Keratinocyte (primary cell): ENCODE results near the gene ZP1. TPM values are rescaled to one million over a fixed set of nuclear protein-coding genes. Genes with fewer than 3 reads are reported as not detected.

Experiments used
- DNase-seq: peaks from one replicate; pipeline ENCODE4 v3.0.0-alpha.2; 2011; ENCODE audit warnings: low read depth, missing footprints, low spot score
- FAIRE-seq: peaks from 2 replicates; lab custom pipeline; 2011; peaks lifted over from hg19 to GRCh38; lab: Jason Lieb, UNC
- H2AFZ ChIP-seq: 2 replicates; pipeline ENCODE4 v1.6.0; 2012; ENCODE audit warnings: low read length, control low read depth, inconsistent platforms; ENCODE audit not compliant: control insufficient read depth
- H3K27ac ChIP-seq: 2 replicates; pipeline ENCODE4 v1.5.1; 2011; ENCODE audit warnings: low read length; ENCODE audit not compliant: control insufficient read depth, insufficient read depth
- H3K27me3 ChIP-seq: 3 replicates; pipeline ENCODE4 v1.6.0; 2011; ENCODE audit warnings: low read length; ENCODE audit not compliant: control insufficient read depth, insufficient read depth; ENCODE audit errors: extremely low read depth
- H3K36me3 ChIP-seq, 2 experiments: 2 replicates in 1 of 2; 3 replicates in 1 of 2; pipeline ENCODE4 v1.5.1; 2011; ENCODE audit warnings: low read length in 2 of 2, mild to moderate bottlenecking in 1 of 2; ENCODE audit not compliant: control insufficient read depth in 2 of 2, insufficient read depth in 2 of 2; ENCODE audit errors: extremely low read depth in 1 of 2
- H3K4me1 ChIP-seq: 3 replicates; pipeline ENCODE4 v1.5.1; 2011; ENCODE audit warnings: low read length; ENCODE audit not compliant: control insufficient read depth, insufficient read depth; ENCODE audit errors: extremely low read depth
- H3K4me2 ChIP-seq: 3 replicates; pipeline ENCODE4 v1.6.0; 2011; ENCODE audit warnings: low read depth, low read length; ENCODE audit not compliant: control insufficient read depth, insufficient read depth; ENCODE audit errors: extremely low read depth
- H3K4me3 ChIP-seq, 3 experiments: fragments of 200-600 bp in 1 of 3; sonication (generic) in 1 of 3; 2 replicates in 2 of 3; 3 replicates in 1 of 3; pipeline ENCODE4 v1.5.1; 2011 to 2016; ENCODE audit warnings: low read length in 3 of 3, mild to moderate bottlenecking in 3 of 3, control low read depth in 2 of 3, inconsistent platforms in 1 of 3, low read depth in 1 of 3, mixed read lengths in 1 of 3, mixed run types in 1 of 3, moderate library complexity in 1 of 3; ENCODE audit not compliant: control insufficient read depth in 2 of 3, insufficient read depth in 2 of 3; ENCODE audit errors: extremely low read depth in 1 of 3
- H3K79me2 ChIP-seq: 2 replicates; pipeline ENCODE4 v1.6.0; 2012; ENCODE audit warnings: low read length; ENCODE audit not compliant: control insufficient read depth, insufficient read depth
- H3K9ac ChIP-seq: 3 replicates; pipeline ENCODE4 v1.6.0; 2011; ENCODE audit warnings: low read length; ENCODE audit not compliant: control insufficient read depth, insufficient read depth; ENCODE audit errors: extremely low read depth
- H3K9me1 ChIP-seq: 3 replicates; pipeline ENCODE4 v1.6.0; 2011; ENCODE audit warnings: low read length; ENCODE audit not compliant: control insufficient read depth, insufficient read depth; ENCODE audit errors: extremely low read depth
- H3K9me3 ChIP-seq: 2 replicates; pipeline ENCODE4 v1.5.1; 2012; ENCODE audit warnings: low read depth, low read length; ENCODE audit not compliant: control insufficient read depth
- H4K20me1 ChIP-seq: 3 replicates; pipeline ENCODE4 v1.6.0; 2011; ENCODE audit warnings: low read length; ENCODE audit not compliant: control insufficient read depth, insufficient read depth; ENCODE audit errors: extremely low read depth
- EZH2 ChIP-seq: IDR thresholded peaks from one replicate; pipeline ENCODE4 v1.6.1; 2012; ENCODE audit warnings: inconsistent platforms, mild to moderate bottlenecking, low read length, moderate library complexity
- dilution Hi-C: fragments of 300-500 bp; cut with MboI; formaldehyde crosslinking; loops from one replicate; pipeline ENCODE4 v1.7.0; 2020; ENCODE audit warnings: low sequenced_read_pairs; ENCODE audit not compliant: extremely low pct_ligation_motif_present
- polyA plus RNA-seq, 5 experiments: library from polyadenylated mRNA; depleted of rRNA in 3 of 5; stranded (reverse) in 3 of 5; stranded (forward) in 1 of 5; unstranded in 1 of 5; fragments of >200 nt; gene quantifications; 1 replicate in 1 of 5; 2 replicates in 3 of 5; 3 replicates in 1 of 5; pipeline versions ENCODE4 v1.2.1 to v1.2.3, GENCODE V29; 2011 to 2012; ENCODE audit warnings: missing spikeins in 2 of 5, low read depth in 1 of 5, low replicate concordance in 1 of 5
- TF ChIP-seq, protein P1 (sequence below), 3 experiments: IDR thresholded peaks in 1 of 3; conservative IDR thresholded peaks in 1 of 3; optimal IDR thresholded peaks in 1 of 3; 2 replicates in 2 of 3; 3 replicates in 1 of 3; pipeline versions ENCODE3 to v1.5.1; 2011; ENCODE audit warnings: low read length in 3 of 3, mild to moderate bottlenecking in 3 of 3, moderate library complexity in 2 of 3, control low read depth in 1 of 3, inconsistent platforms in 1 of 3; ENCODE audit not compliant: insufficient read depth in 2 of 3; ENCODE audit errors: extremely low read depth in 1 of 3

The ZP1 gene
- polyA plus RNA-seq, 1 donor (not counting 4 experiments of a cell fraction or from before 2014, with no cell fraction given) = not detected

GRCh38 chr11:60831501-60832079, 35.8 kb upstream of the ZP1 start:
- no peaks in the 10 kb centered on the region for H4K20me1 ChIP-seq
- no peaks in the 10 kb centered on the region for H3K9me3 ChIP-seq
- peaks cover 30% of the 10 kb centered on the region for H3K4me1 ChIP-seq
- no peak overlapping the region for H2AFZ ChIP-seq
- no peaks in the 10 kb centered on the region for H3K9me1 ChIP-seq
- H3K27ac ChIP-seq = peak overlapping the region; percentile 66
- H3K36me3 ChIP-seq = no peaks in the 10 kb centered on the region
- no peaks in the 10 kb centered on the region for H3K79me2 ChIP-seq
- dilution Hi-C loops = no loop called here
- no peak for TF ChIP-seq EZH2
- TF ChIP-seq, protein P1, sequence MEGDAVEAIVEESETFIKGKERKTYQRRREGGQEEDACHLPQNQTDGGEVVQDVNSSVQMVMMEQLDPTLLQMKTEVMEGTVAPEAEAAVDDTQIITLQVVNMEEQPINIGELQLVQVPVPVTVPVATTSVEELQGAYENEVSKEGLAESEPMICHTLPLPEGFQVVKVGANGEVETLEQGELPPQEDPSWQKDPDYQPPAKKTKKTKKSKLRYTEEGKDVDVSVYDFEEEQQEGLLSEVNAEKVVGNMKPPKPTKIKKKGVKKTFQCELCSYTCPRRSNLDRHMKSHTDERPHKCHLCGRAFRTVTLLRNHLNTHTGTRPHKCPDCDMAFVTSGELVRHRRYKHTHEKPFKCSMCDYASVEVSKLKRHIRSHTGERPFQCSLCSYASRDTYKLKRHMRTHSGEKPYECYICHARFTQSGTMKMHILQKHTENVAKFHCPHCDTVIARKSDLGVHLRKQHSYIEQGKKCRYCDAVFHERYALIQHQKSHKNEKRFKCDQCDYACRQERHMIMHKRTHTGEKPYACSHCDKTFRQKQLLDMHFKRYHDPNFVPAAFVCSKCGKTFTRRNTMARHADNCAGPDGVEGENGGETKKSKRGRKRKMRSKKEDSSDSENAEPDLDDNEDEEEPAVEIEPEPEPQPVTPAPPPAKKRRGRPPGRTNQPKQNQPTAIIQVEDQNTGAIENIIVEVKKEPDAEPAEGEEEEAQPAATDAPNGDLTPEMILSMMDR (optimal IDR thresholded peaks at IDR 0.05 in 1 of 3, IDR thresholded peaks at IDR 0.05 in 1 of 3, conservative IDR thresholded peaks at IDR 0.05 in 1 of 3; ENCODE audit: extremely low read depth in 1 of 3, insufficient read depth in 2 of 3, low read length in 3 of 3) = no peak
- peak; percentile 81 for DNase-seq
- H3K4me3 ChIP-seq = no peak overlapping the region
- H3K9ac ChIP-seq = peak overlapping the region; percentile 38
- H3K4me2 ChIP-seq = peak overlapping the region; percentile 80
- no peaks in the 10 kb centered on the region for H3K27me3 ChIP-seq
- no peak for FAIRE-seq

DNA sequence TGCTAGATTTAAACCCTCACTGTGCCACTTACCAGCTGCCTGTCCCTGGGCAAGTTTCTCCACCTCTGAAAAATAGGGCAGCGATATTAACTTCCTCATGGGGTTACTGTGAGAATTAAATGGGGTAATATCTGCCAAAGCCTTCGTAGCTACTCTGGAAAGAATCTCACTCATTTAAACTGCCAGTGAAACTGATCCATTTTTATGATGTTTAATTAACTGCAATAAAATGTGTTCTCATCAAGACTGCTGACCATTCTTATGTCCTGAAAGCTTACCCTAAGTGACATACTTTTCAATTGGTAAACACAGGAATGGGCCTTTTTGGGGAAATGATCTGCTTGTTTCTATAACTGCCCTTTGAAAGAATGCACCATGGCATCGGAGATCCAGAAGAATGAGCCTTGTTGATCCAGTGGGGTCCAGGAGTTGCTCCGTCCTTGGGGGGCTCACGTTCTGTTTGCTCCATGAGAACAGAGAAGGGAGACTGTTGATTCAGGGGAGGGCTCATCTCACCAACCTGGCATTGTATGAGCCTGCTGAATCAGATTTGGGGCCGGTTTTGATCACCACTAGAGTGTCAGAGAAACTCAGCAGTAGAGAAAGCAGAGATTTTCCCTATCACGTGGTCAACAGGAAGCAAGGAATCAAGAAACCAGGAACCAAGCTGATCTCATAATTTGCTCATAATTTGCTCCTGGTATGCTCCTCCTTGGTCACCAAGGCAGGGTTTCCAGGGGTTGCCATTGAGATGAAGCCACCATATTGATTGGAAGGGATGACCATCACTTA, 32.4 kb upstream of the ZP1 start:
- no peaks in the 10 kb centered on the region for H3K9me1 ChIP-seq
- peaks cover 30% of the 10 kb centered on the region for H3K4me1 ChIP-seq
- H3K9me3 ChIP-seq = no peaks in the 10 kb centered on the region
- no peaks in the 10 kb centered on the region for H3K27me3 ChIP-seq
- dilution Hi-C loops = no loop called here
- H3K4me2 ChIP-seq = peak overlapping the region; percentile 2
- H3K79me2 ChIP-seq = no peaks in the 10 kb centered on the region
- H3K36me3 ChIP-seq = no peaks in the 10 kb centered on the region
- no peak for TF ChIP-seq EZH2
- TF ChIP-seq, protein P1 (optimal IDR thresholded peaks at IDR 0.05 in 1 of 3, IDR thresholded peaks at IDR 0.05 in 1 of 3, conservative IDR thresholded peaks at IDR 0.05 in 1 of 3; ENCODE audit: extremely low read depth in 1 of 3, insufficient read depth in 2 of 3, low read length in 3 of 3) = no peak
- peak overlapping the region; percentile 15 for H3K27ac ChIP-seq
- DNase-seq = no peak
- no peak overlapping the region for H3K4me3 ChIP-seq
- H3K9ac ChIP-seq = no peak overlapping the region
- FAIRE-seq = no peak
- peak overlapping the region; percentile 5 for H2AFZ ChIP-seq
- no peaks in the 10 kb centered on the region for H4K20me1 ChIP-seq
